ENCODE measurements around the gene PTGR2.
"Not testable (repeated sequence)": the region's sequence is repeated elsewhere in the genome, so short reads cannot be mapped to it uniquely, and the experiment has no call there.

The PTGR2 gene

GRCh38 chr14:73916324-73916723, 64.7 kb downstream of the PTGR2 start:
- H3K4me3 ChIP-seq (ENCODE audit: low read depth, low read length): no peak overlapping the region
- H3K4me1 ChIP-seq (ENCODE audit: control insufficient read depth, insufficient read depth, low read length): no peaks in the 10 kb centered on the region
- H3K27me3 ChIP-seq (ENCODE audit: control insufficient read depth, insufficient read depth, low read length): no peaks in the 10 kb centered on the region
- H3K36me3 ChIP-seq (ENCODE audit: control insufficient read depth, insufficient read depth, low read length): peaks cover 49% of the 10 kb centered on the region
- no peak overlapping the region for H3K9ac ChIP-seq (ENCODE audit: low read length)
- H3K27ac ChIP-seq (ENCODE audit: low read depth, low read length): no peak overlapping the region
- H3K9me3 ChIP-seq (ENCODE audit: control insufficient read depth, insufficient read depth, low read depth, low read length): no peaks in the 10 kb centered on the region

- not testable (repeated sequence) for H3K27me3 ChIP-seq (ENCODE audit: control insufficient read depth, insufficient read depth, low read length); H3K4me1 ChIP-seq (ENCODE audit: control insufficient read depth, insufficient read depth, low read length); H3K9ac ChIP-seq (ENCODE audit: low read length); H3K4me3 ChIP-seq (ENCODE audit: low read depth, low read length); H3K27ac ChIP-seq (ENCODE audit: low read depth, low read length); H3K9me3 ChIP-seq (ENCODE audit: control insufficient read depth, insufficient read depth, low read depth, low read length)
- peaks cover 51% of the 10 kb centered on the region for H3K36me3 ChIP-seq (ENCODE audit: control insufficient read depth, insufficient read depth, low read length)
Measured at GRCh38 chr14:73919457-73919856, 67.8 kb downstream of the PTGR2 start.

GRCh38 chr14:73924337-73924736, 72.7 kb downstream of the PTGR2 start:
- Histone ChIP-seq H3K27ac (ENCODE audit: low read depth, low read length) (no peak overlapping the region), H3K36me3 (ENCODE audit: control insufficient read depth, insufficient read depth, low read length) (peaks cover 69% of the 10 kb centered on the region), H3K9ac (ENCODE audit: low read length) (no peak overlapping the region), H3K27me3 (ENCODE audit: control insufficient read depth, insufficient read depth, low read length) (no peaks in the 10 kb centered on the region), H3K4me3 (ENCODE audit: low read depth, low read length) (no peak overlapping the region), H3K4me1 (ENCODE audit: control insufficient read depth, insufficient read depth, low read length) (no peaks in the 10 kb centered on the region), H3K9me3 (ENCODE audit: control insufficient read depth, insufficient read depth, low read depth, low read length) (no peaks in the 10 kb centered on the region)

Data from HUES6 (cell line).